ENCODE data around the gene CYTH1.
A peak's percentile ranks its signal among the peaks of the same experiment; 100 is the strongest.

The CYTH1 gene

GRCh38 chr17:78644931-78645351, 137.1 kb downstream of the CYTH1 start:
- no peak for DNase-seq

- DNase-seq, result peak; percentile 25
Observed at GRCh38 chr17:78644224-78644623, 137.8 kb downstream of the CYTH1 start.

DNA sequence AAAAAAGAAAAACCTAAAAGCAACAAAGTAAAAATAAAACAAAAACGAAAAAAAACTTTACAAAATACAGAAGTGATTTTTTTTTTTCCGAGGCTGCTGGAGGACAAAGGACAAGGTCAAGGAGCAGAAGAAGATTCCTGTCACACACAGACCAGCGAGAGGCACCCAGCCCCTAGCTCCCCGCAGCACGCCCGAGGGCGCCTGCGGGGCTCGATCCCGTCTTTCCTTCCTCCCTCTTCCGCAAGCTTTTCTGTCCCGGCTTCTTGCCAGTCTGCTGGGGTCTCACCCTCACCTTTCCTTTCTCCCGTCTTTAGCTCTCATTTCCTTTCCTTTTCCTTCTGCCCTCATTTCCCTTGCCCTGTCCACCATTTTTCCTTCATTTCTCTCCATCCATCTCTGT, 138.7 kb downstream of the CYTH1 start:
- no peak for DNase-seq

GRCh38 chr17:78642707-78643106, 139.4 kb downstream of the CYTH1 start:
- DNase-seq, result no peak

GRCh38 chr17:78641666-78642065, 140.4 kb downstream of the CYTH1 start:
- no peak for DNase-seq

DNA sequence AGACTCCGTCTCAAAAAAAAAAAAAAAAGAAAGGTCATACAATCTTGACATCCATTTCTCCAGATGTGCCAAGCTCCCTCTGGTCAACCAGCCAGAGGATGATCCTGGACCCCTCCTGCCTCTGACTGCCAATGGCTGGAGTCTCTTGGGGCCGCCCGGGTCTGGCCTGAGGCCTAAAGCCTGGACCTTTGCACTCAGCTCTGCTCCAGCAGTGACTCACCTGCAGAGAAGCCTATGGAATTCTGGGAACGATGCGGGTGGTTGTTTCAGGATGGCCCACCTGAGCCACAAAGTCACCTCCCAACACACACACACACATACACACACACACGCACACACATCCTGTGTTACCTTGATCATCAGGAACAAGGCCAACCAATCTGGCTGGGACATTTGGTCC, 140.8 kb downstream of the CYTH1 start:
- DNase-seq, result no peak

GRCh38 chr17:78640700-78641099, 141.4 kb downstream of the CYTH1 start:
- DNase-seq, result no peak

- DNase-seq, result no peak
Observed at GRCh38 chr17:78637643-78638420, 144.2 kb downstream of the CYTH1 start.

GRCh38 chr17:78637146-78637545, 144.9 kb downstream of the CYTH1 start:
- DNase-seq, result no peak

GRCh38 chr17:78634154-78634553, 147.9 kb downstream of the CYTH1 start:
- DNase-seq, result no peak

- no peak for DNase-seq
Observed at GRCh38 chr17:78629436-78629995, 152.6 kb downstream of the CYTH1 start.

- no peak for DNase-seq
Observed at GRCh38 chr17:78628547-78629435, 153.3 kb downstream of the CYTH1 start.

DNA sequence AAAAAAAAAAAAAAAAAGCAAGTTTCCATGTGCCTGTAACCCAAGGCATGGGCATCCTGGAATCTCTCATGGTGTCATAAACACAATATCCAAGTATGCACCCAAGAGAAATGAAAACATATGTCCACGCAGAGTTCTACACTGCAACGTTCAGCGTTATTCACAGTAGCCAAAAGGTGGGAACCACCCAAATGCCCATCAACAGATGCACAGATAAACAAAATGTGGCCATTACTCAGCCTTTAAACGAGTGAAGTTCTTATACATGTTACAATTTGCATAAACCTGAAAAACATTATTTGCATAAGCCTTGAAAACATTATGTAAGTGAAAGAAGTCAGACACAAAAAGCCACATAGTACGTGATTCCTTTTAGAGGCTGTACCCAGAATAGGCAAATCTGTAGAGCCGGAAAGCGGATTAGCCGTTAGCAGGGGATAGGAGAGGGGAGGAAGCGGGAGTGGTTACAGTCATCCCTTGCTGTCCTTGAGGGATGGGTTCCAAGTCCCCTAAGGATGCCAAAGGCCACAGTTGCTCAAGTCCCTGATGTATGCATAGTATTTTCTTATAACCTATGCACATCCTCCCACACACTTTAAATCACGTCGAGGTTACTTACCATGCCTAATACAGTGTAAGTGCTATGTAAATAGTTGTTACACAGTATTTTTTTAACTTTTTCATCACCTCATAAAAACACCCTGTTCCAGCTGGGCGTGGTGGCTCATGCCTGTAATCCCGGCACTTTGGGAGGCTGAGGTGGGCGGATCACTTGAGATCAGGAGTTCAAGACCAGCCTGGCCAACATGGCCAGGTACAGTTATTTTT, 157.5 kb downstream of the CYTH1 start:
- DNase-seq, result no peak
